GM21423 (cell line): Measurements from ENCODE around the gene HMGN3.
"Not testable (repeated sequence)": the region's sequence is repeated elsewhere in the genome, so short reads cannot be mapped to it uniquely, and the experiment has no call there.

Experiments
- ATAC-seq: cut with Tn5 transposase; IDR thresholded peaks from one replicate; pipeline ENCODE4 v1.9.1; 2021; ENCODE audit warnings: mild to moderate bottlenecking, moderate library complexity; ENCODE audit not compliant: unreplicated experiment

Gene HMGN3

GRCh38 chr6:79234150-79235022, at the start of gene HMGN3:
Gene HMGN3, minus strand, starts transcription at chr6:79234682.
- peak; percentile 91 for ATAC-seq

GRCh38 chr6:79280756-79281155, 46.3 kb upstream of the HMGN3 start:
- ATAC-seq, result no peak

GRCh38 chr6:79277109-79277508, 42.6 kb upstream of the HMGN3 start:
- no peak for ATAC-seq

- ATAC-seq, result no peak
Measured at GRCh38 chr6:79269877-79270276, 35.4 kb upstream of the HMGN3 start.

GRCh38 chr6:79267128-79267527, 32.6 kb upstream of the HMGN3 start:
- no peak for ATAC-seq

GRCh38 chr6:79266051-79266450, 31.6 kb upstream of the HMGN3 start:
- no peak for ATAC-seq

- ATAC-seq, result no peak
Measured at GRCh38 chr6:79263359-79263758, 28.9 kb upstream of the HMGN3 start.

GRCh38 chr6:79261666-79262065, 27.2 kb upstream of the HMGN3 start:
- ATAC-seq, result no peak

- no peak for ATAC-seq
Measured at GRCh38 chr6:79260772-79261171, 26.3 kb upstream of the HMGN3 start.

GRCh38 chr6:79257381-79258205, 23.1 kb upstream of the HMGN3 start:
- no peak for ATAC-seq

- not testable (repeated sequence) for ATAC-seq
Measured at GRCh38 chr6:79256770-79257169, 22.3 kb upstream of the HMGN3 start.

GRCh38 chr6:79255086-79255485, 20.6 kb upstream of the HMGN3 start:
- ATAC-seq, result not testable (repeated sequence)

- ATAC-seq, result no peak
Measured at GRCh38 chr6:79250559-79250958, 16.1 kb upstream of the HMGN3 start.

GRCh38 chr6:79250107-79250514, 15.6 kb upstream of the HMGN3 start:
- ATAC-seq, result peak; percentile 70

- no peak for ATAC-seq
Measured at GRCh38 chr6:79249136-79249535, 14.7 kb upstream of the HMGN3 start.

- peak; percentile 83 for ATAC-seq
Measured at GRCh38 chr6:79246891-79247290, 12.4 kb upstream of the HMGN3 start.

- no peak for ATAC-seq
Measured at GRCh38 chr6:79241228-79241627, 6.7 kb upstream of the HMGN3 start.

GRCh38 chr6:79240509-79240908, 6.0 kb upstream of the HMGN3 start:
- ATAC-seq, result no peak

GRCh38 chr6:79239536-79240168, 5.2 kb upstream of the HMGN3 start:
- peak; percentile 64 for ATAC-seq

- no peak for ATAC-seq
Measured at GRCh38 chr6:79238919-79239318, 4.4 kb upstream of the HMGN3 start.

- ATAC-seq, result no peak
Measured at GRCh38 chr6:79236711-79237110, 2.2 kb upstream of the HMGN3 start.
